Ishikawa (cell line): ENCODE data around the gene RASGRP2.

ENCODE experiments used
- CEBPB ChIP-seq: IDR thresholded peaks from 2 replicates; pipeline ENCODE4 v1.6.1; 2012
- CREB1 ChIP-seq: IDR thresholded peaks from 2 replicates; pipeline ENCODE4 v1.6.1; 2012; ENCODE audit warnings: low read depth
- EGR1 ChIP-seq: IDR thresholded peaks from 2 replicates; pipeline ENCODE4 v1.6.1; 2012
- EP300 ChIP-seq: IDR thresholded peaks from 2 replicates; pipeline ENCODE4 v1.6.1; 2012; ENCODE audit warnings: borderline replicate concordance
- FOXM1 ChIP-seq: IDR thresholded peaks from 2 replicates; pipeline ENCODE4 v1.6.1; 2012; ENCODE audit warnings: low read depth, borderline replicate concordance
- NFIC ChIP-seq: IDR thresholded peaks from 2 replicates; pipeline ENCODE4 v1.6.1; 2012
- RAD21 ChIP-seq: IDR thresholded peaks from 2 replicates; pipeline ENCODE4 v1.6.1; 2012; ENCODE audit warnings: low read depth
- TAF1 ChIP-seq: IDR thresholded peaks from 2 replicates; pipeline ENCODE4 v1.6.1; 2012; ENCODE audit warnings: low read depth, mild to moderate bottlenecking
- TCF12 ChIP-seq: IDR thresholded peaks from 2 replicates; pipeline ENCODE4 v1.6.1; 2012; ENCODE audit warnings: low read depth
- TEAD4 ChIP-seq: IDR thresholded peaks from 2 replicates; pipeline ENCODE4 v1.6.1; 2012
- USF1 ChIP-seq: IDR thresholded peaks from 2 replicates; pipeline ENCODE4 v1.6.1; 2012
- YY1 ChIP-seq: IDR thresholded peaks from 2 replicates; pipeline ENCODE4 v1.6.1; 2012; ENCODE audit warnings: low read depth
- TF ChIP-seq, protein P1 (sequence below): IDR thresholded peaks from 2 replicates; pipeline ENCODE4 v1.6.1; 2012; ENCODE audit warnings: low read depth, mild to moderate bottlenecking
- TF ChIP-seq, protein P2 (sequence below): IDR thresholded peaks from 2 replicates; pipeline ENCODE4 v1.6.1; 2012

RASGRP2 gene

DNA sequence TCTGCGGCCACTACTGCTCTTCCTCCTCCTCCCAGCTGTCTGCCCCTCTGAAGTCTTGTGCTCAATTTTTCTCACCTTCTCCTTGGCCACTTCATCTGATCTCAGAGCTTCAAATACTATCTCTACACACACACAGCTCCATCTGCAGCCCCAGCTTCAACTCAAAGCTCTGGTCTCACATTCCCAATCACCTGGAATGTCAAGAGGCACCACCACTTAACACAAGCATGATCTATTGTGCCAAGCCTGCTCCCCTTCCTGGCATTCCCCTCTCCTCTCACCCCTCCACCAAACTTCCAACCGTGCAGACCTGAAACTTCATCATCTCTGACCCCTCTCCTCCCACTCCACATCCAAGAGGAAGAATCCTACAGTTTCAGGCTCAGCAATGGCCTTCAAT, 38.4 kb downstream of the RASGRP2 start:
- no peak for TF ChIP-seq FOXM1

DNA sequence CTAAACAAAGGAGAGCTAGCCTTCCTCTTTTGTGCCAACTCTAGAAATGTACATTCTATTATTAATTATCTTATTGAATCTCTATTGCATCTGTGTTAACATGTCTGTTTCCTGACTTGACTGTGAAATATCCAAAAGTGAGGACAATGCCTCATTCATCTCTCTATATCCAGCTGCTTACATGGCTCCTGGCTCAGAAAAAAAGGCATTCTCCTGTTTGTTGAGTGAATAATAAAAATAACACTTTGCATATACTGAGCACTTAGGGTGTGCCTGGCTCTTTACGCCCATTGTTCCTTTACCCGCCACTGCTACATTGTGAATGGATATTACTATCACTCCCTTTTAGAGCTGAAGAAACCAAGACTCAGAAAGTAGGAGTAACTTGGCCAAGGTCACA, 40.9 kb downstream of the RASGRP2 start:
- TF ChIP-seq RAD21 (no peak), CREB1 (no peak), NFIC (no peak), EGR1 (no peak), YY1 (no peak), CEBPB (no peak), FOXM1 (no peak)

- TF ChIP-seq NFIC (no peak), YY1 (no peak), TAF1 (no peak), EP300 (no peak), RAD21 (no peak), CREB1 (no peak), FOXM1 (no peak)
- TF ChIP-seq, protein P1, sequence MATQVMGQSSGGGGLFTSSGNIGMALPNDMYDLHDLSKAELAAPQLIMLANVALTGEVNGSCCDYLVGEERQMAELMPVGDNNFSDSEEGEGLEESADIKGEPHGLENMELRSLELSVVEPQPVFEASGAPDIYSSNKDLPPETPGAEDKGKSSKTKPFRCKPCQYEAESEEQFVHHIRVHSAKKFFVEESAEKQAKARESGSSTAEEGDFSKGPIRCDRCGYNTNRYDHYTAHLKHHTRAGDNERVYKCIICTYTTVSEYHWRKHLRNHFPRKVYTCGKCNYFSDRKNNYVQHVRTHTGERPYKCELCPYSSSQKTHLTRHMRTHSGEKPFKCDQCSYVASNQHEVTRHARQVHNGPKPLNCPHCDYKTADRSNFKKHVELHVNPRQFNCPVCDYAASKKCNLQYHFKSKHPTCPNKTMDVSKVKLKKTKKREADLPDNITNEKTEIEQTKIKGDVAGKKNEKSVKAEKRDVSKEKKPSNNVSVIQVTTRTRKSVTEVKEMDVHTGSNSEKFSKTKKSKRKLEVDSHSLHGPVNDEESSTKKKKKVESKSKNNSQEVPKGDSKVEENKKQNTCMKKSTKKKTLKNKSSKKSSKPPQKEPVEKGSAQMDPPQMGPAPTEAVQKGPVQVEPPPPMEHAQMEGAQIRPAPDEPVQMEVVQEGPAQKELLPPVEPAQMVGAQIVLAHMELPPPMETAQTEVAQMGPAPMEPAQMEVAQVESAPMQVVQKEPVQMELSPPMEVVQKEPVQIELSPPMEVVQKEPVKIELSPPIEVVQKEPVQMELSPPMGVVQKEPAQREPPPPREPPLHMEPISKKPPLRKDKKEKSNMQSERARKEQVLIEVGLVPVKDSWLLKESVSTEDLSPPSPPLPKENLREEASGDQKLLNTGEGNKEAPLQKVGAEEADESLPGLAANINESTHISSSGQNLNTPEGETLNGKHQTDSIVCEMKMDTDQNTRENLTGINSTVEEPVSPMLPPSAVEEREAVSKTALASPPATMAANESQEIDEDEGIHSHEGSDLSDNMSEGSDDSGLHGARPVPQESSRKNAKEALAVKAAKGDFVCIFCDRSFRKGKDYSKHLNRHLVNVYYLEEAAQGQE: no peak
These were observed 45.5 kb downstream of the RASGRP2 start for GRCh38 chr11:64698427-64698826.

DNA sequence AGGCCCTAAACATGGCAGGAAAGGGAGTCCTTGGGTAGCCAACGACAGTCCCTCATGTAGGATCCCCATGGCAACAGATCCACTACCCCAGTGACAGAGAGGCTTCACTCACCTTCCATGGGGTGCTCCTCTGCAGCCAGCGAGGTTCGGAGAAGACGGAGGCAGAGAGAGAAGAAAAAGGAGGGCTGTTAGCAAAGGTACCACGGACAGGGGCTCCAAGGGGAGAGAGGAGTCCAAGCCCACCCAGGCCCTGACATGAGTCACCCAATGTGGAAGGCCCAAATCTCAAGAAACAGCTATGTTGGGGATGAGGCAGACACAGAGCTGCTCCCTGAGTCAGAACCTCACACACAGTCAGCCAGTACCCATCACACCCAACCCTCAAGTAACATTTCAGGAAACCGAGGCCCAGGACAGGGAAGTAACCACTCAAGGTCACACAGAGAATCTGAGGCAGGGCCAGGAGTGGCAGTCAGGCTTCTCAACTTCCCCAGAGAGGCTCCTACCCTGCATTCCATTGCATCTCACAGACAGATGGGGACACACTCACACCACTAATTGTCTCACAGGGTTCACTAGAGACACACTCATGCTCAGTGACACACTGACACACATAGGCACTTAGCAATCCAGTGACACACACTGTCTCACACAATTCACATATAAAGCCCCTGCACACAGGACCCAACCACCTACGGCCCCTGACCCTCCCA, 46.1 kb downstream of the RASGRP2 start:
- TF ChIP-seq CREB1: no peak
- TF ChIP-seq TCF12: no peak
- TF ChIP-seq EP300: no peak
- TF ChIP-seq, protein P1: peak; percentile 32; the same call in 1 of the 2 replicates

DNA sequence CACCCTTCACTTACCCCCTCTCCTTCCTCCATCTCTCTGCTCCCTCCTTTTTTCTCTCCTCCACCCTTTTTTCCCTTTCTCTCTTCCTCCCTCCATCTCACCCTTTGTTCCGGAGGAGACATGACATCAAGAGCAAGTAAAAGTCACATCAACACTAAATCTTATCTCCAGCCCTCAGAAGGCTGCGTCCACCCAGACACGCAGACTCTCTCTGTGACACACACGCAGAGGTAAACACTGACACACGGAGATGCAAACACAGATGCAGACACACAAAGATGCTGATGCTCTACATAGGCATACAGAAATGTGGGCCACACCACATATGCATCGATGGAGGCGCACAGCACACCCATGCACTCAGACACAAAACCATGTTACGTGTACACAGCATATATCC, 47.9 kb downstream of the RASGRP2 start:
- TF ChIP-seq NFIC: no peak
- no peak for TF ChIP-seq TAF1
- TF ChIP-seq TCF12: no peak
- no peak for TF ChIP-seq TEAD4
- TF ChIP-seq, protein P2, sequence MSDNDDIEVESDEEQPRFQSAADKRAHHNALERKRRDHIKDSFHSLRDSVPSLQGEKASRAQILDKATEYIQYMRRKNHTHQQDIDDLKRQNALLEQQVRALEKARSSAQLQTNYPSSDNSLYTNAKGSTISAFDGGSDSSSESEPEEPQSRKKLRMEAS: no peak

- TF ChIP-seq YY1: no peak
These were observed 48.4 kb downstream of the RASGRP2 start for GRCh38 chr11:64695548-64695947.

- TF ChIP-seq CREB1 (no peak), NFIC (no peak), USF1 (no peak), TAF1 (no peak), YY1 (no peak), TCF12 (no peak), EP300 (no peak), FOXM1 (no peak), EGR1 (no peak)
- TF ChIP-seq, protein P2: no peak
These were observed 49.0 kb downstream of the RASGRP2 start for GRCh38 chr11:64694821-64695365.
